Kidney (tissue), 14 donors: Measurements from ENCODE around the gene C22orf23. TPM values are rescaled to one million over a fixed set of nuclear protein-coding genes. Genes with fewer than 3 reads are reported as not detected.
A peak's percentile ranks its signal among the peaks of the same experiment; 100 is the strongest.

Experiments
- DNase-seq, 5 donors: peaks; one replicate each; pipeline ENCODE4 v3.0.0-alpha.2; 2013 to 2020
- FAIRE-seq: peaks from 2 replicates; lab custom pipeline; 2012; peaks lifted over from hg19 to GRCh38; lab: Jason Lieb, UNC
- H3K27ac ChIP-seq, 2 donors: one replicate each; pipeline ENCODE4 v1.7.0; 2013; ENCODE audit warnings: low read depth in 2 of 2, low read length in 2 of 2, inconsistent platforms in 1 of 2
- H3K27me3 ChIP-seq: one replicate; pipeline ENCODE4 v1.7.1; 2013; ENCODE audit warnings: low read length, inconsistent platforms; ENCODE audit not compliant: control insufficient read depth, insufficient read depth
- H3K36me3 ChIP-seq, 3 donors: one replicate each; pipeline versions ENCODE4 v1.7.0 to v1.7.1; 2013; ENCODE audit warnings: low read length in 3 of 3, control low read depth in 1 of 3, inconsistent platforms in 1 of 3; ENCODE audit not compliant: insufficient read depth in 3 of 3, control insufficient read depth in 2 of 3
- H3K4me1 ChIP-seq, 3 donors: one replicate each; pipeline versions ENCODE4 v1.7.0 to v1.7.1; 2013; ENCODE audit warnings: low read length in 3 of 3, inconsistent platforms in 1 of 3, low read depth in 1 of 3; ENCODE audit not compliant: control insufficient read depth in 2 of 3, insufficient read depth in 2 of 3
- H3K4me3 ChIP-seq, 3 donors: one replicate each; pipeline versions ENCODE4 v1.7.0 to v1.8.1; 2013; ENCODE audit warnings: low read length in 3 of 3, control low read depth in 1 of 3, inconsistent platforms in 1 of 3
- H3K9ac ChIP-seq, 3 donors: one replicate each; pipeline versions ENCODE4 v1.7.0 to v1.7.1; 2013; ENCODE audit warnings: low read length in 3 of 3, control low read depth in 1 of 3, inconsistent platforms in 1 of 3
- H3K9me3 ChIP-seq, 3 donors: one replicate each; pipeline versions ENCODE4 v1.7.0 to v1.7.1; 2013; ENCODE audit warnings: low read length in 3 of 3, control low read depth in 1 of 3, inconsistent platforms in 1 of 3; ENCODE audit not compliant: control insufficient read depth in 2 of 3, insufficient read depth in 1 of 3
- intact Hi-C: fragments of 100-400 bp; cut with DNase I; formaldehyde crosslinking; loops from one replicate; pipeline ENCODE4 v1.11.1; 2022
- microRNA-seq: library from miRNA; unstranded; fragments of <30 nt; microRNA quantifications from one replicate; pipeline ENCODE4 v1.2.0, GENCODE V29; 2020
- polyA plus RNA-seq: library from polyadenylated mRNA; stranded (reverse); fragments of 350-450 nt; fragmentation: Illumina TruSeq; extraction: RNeasy Lipid Tissue Mini Kit (QIAGEN cat#74804); gene quantifications from one replicate; pipeline ENCODE4 v1.2.3, GENCODE V29; 2014; ENCODE audit warnings: low read depth, low replicate concordance; ENCODE audit not compliant: insufficient read depth
- total RNA-seq: library from RNA; stranded (reverse); fragmentation: NEBNext Ultra II Directional; extraction: Animal tissue kit (Norgen Biotek cat#: 25700); gene quantifications from one replicate; pipeline ENCODE4 v1.2.1, GENCODE V29; 2021
- TF ChIP-seq, protein P1 (sequence below): IDR thresholded peaks from 3 replicates; pipeline ENCODE4 v1.5.1; 2012; ENCODE audit warnings: mild to moderate bottlenecking, moderate library complexity, borderline replicate concordance; ENCODE audit not compliant: insufficient read depth; ENCODE audit errors: extremely low read depth
- donor health status: control.
- donor health status: control.
- donor health status: control.
- donor health status: control.
- donor health status: control.
- donor health status: DM: yes; HTN: yes; CAD: no.
- donor health status: Normal renal cell carcinoma (clear cell type).

Gene C22orf23
- total and polyA plus RNA-seq, 2 donors from 2014 or later = 0.57 to 1.0 TPM

DNA sequence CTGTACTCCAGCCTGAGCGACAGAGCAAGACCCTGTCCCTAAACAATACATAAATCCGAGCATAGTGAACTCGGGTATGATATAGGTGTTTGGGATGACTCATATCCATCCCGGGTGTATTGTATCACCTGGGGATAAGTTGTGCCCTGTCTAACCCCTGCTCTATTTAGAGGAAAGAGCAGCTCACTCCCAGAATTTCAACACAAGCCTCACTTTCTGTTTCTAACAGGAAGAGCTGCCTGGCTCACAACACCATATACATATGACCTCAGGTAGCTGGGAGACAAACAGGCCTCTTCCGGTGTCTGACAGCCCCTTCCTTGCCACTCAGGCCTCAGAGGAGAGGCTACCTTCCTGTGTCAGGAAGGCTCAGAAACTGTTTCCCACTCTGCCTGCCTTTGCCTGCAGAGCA, 57.2 kb downstream of the C22orf23 start:
- H3K9me3 ChIP-seq = no peaks in the 10 kb centered on the region
- H3K4me1 ChIP-seq = peaks cover 0 to 35% (median 20%) of the 10 kb centered on the region in 3 donors
- DNase-seq (peak in 1 of 5 donors; percentile 51), FAIRE-seq (no peak)
- no peak overlapping the region for H3K4me3 ChIP-seq
- TF ChIP-seq, protein P1, sequence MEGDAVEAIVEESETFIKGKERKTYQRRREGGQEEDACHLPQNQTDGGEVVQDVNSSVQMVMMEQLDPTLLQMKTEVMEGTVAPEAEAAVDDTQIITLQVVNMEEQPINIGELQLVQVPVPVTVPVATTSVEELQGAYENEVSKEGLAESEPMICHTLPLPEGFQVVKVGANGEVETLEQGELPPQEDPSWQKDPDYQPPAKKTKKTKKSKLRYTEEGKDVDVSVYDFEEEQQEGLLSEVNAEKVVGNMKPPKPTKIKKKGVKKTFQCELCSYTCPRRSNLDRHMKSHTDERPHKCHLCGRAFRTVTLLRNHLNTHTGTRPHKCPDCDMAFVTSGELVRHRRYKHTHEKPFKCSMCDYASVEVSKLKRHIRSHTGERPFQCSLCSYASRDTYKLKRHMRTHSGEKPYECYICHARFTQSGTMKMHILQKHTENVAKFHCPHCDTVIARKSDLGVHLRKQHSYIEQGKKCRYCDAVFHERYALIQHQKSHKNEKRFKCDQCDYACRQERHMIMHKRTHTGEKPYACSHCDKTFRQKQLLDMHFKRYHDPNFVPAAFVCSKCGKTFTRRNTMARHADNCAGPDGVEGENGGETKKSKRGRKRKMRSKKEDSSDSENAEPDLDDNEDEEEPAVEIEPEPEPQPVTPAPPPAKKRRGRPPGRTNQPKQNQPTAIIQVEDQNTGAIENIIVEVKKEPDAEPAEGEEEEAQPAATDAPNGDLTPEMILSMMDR = no peak
- H3K27me3 ChIP-seq = no peaks in the 10 kb centered on the region
- no peak overlapping the region for H3K9ac ChIP-seq
- H3K27ac ChIP-seq = no peak overlapping the region
- H3K36me3 ChIP-seq = peaks cover 0 to 3% (median 0%) of the 10 kb centered on the region in 3 donors
- intact Hi-C loops = no loop called here

DNA sequence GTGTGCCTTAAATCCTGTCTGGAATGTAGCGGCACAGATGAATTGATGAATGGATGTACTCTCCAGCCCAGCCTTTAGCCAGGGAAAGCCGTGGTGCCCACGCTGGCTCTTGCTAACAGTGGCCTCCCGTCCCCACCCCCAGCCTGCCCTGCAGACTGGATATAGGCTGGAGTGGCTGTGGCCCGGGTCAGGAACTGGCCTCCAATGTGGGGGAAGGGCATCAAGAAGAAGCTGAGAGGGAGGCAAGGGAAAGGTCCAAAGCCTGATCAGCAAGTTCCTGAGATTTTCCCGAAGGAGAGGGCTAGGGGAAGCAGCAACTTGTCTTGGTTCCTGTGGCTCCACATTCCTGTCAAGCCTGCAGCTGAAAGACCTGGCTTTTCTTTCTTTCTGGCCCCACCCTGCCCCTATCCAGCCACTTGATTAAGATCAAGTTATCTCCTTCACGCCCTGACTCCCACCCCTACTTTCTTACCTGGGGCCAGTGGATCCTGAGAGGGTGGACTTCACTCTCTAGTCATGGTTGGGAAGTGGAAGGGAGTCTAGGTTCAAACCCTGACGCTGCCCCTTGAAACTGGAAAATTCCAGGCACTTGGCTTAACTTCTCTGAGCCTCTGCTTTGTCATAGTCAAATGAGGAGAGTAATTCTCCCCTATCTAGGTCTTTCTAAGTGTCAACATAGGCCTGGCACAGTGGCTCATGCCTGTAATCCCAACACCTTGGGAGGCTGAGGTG, 58.3 kb downstream of the C22orf23 start:
- Histone ChIP-seq H3K4me1 (peaks cover 0 to 35% (median 20%) of the 10 kb centered on the region in 3 donors), H3K4me3 (no peak overlapping the region), H3K9me3 (no peaks in the 10 kb centered on the region), H3K36me3 (peaks cover under 1 to 5% (median 2%) of the 10 kb centered on the region in 3 donors), H3K9ac (peak overlapping the region in 1 of 3 donors; percentile 40), H3K27me3 (no peaks in the 10 kb centered on the region), H3K27ac (peak overlapping the region in 1 of 2 donors; percentile 8)
- intact Hi-C loops = no loop called here
- TF ChIP-seq, protein P1 = no peak
- DNase-seq (peak in 4 of 5 donors; percentile 33 to 56 (median 45)), FAIRE-seq (no peak)

DNA sequence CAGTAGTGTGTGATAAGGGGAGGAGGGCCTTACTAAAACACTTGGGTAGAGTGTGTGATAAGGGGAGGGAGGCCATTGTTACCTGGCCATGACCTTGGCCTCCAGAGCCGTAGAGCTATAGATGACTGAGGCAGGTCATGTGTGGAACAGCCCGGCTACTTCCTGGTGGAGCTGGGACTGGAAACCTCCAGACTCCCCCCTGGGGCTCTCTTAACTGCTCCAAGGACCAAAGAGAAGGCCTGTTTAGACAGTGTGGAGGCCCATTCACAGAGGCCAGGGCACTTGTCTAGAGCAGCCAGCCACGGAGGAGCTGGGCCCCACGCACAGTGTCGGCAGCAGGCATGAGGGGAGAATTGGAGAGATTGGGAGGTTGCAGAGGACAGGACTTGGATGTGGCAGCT, 59.8 kb downstream of the C22orf23 start:
- Histone ChIP-seq H3K4me1 (peaks cover 0 to 35% (median 20%) of the 10 kb centered on the region in 3 donors), H3K9me3 (no peaks in the 10 kb centered on the region), H3K36me3 (peaks cover 5 to 14% (median 7%) of the 10 kb centered on the region in 3 donors), H3K27me3 (no peaks in the 10 kb centered on the region), H3K4me3 (no peak overlapping the region), H3K27ac (peak overlapping the region in 1 of 2 donors; percentile 59), H3K9ac (peak overlapping the region in 1 of 3 donors; percentile 43)
- intact Hi-C loops = no loop called here
- TF ChIP-seq, protein P1 = no peak
- no peak for DNase-seq
- no peak for FAIRE-seq

Small RNA genes lying within 50 kb of the gene (microRNA-seq; reads per million reads assigned to microRNA genes)
- gene MIR4534 = not detected
- gene MIR6820 = 1.0 reads per million

Other genes with a start within 250 kb of the C22orf23 start
- gene GCAT, start 145.7 kb downstream of the C22orf23 start, total RNA-seq = 8.9 TPM
- 35.9 TPM for gene GCAT, start 145.7 kb downstream of the C22orf23 start, polyA plus RNA-seq
- not detected for gene GALR3, start 130.2 kb downstream of the C22orf23 start, total RNA-seq
- not detected for gene GALR3, start 130.2 kb downstream of the C22orf23 start, polyA plus RNA-seq
- 21.3 TPM for gene ANKRD54, start 109.3 kb downstream of the C22orf23 start, total RNA-seq
- gene ANKRD54, start 109.3 kb downstream of the C22orf23 start, polyA plus RNA-seq = 26.6 TPM
- gene EIF3L, start 104.2 kb downstream of the C22orf23 start, total RNA-seq = 352 TPM
- 376 TPM for gene EIF3L, start 104.2 kb downstream of the C22orf23 start, polyA plus RNA-seq
- 30.9 TPM for gene MICALL1, start 47.3 kb downstream of the C22orf23 start, total RNA-seq
- gene MICALL1, start 47.3 kb downstream of the C22orf23 start, polyA plus RNA-seq = 9.6 TPM
- gene POLR2F, start 98 bp upstream of the C22orf23 start, total RNA-seq = 57.9 TPM
- gene POLR2F, start 98 bp upstream of the C22orf23 start, polyA plus RNA-seq = 121 TPM
- gene SOX10, start 31.0 kb upstream of the C22orf23 start, total RNA-seq = 1.5 TPM
- gene SOX10, start 31.0 kb upstream of the C22orf23 start, polyA plus RNA-seq = 0.22 TPM
- gene PICK1, start 103.8 kb upstream of the C22orf23 start, total RNA-seq = 43.4 TPM
- gene PICK1, start 103.8 kb upstream of the C22orf23 start, polyA plus RNA-seq = 28.4 TPM
- gene SLC16A8, start 130.6 kb upstream of the C22orf23 start, total RNA-seq = 0.31 TPM
- 0.92 TPM for gene SLC16A8, start 130.6 kb upstream of the C22orf23 start, polyA plus RNA-seq
- 9.7 TPM for gene BAIAP2L2, start 157.1 kb upstream of the C22orf23 start, total RNA-seq
- 27.8 TPM for gene BAIAP2L2, start 157.1 kb upstream of the C22orf23 start, polyA plus RNA-seq
- gene PLA2G6, start 228.2 kb upstream of the C22orf23 start, total RNA-seq = 61.6 TPM
- gene PLA2G6, start 228.2 kb upstream of the C22orf23 start, polyA plus RNA-seq = 26.6 TPM
- gene MAFF, start 248.4 kb upstream of the C22orf23 start, total RNA-seq = 23.4 TPM
- 2.2 TPM for gene MAFF, start 248.4 kb upstream of the C22orf23 start, polyA plus RNA-seq